ENCODE results near the gene ANKRD9. TPM values are rescaled to one million over a fixed set of nuclear protein-coding genes. Genes with fewer than 3 reads are reported as not detected.

ANKRD9 gene
- total and polyA plus RNA-seq, 2 of the 13 experiments (the other 11 are each of a cell fraction or from before 2014, with no cell fraction given) = 10.0 to 15.0 TPM

GRCh38 chr14:102508774-102509745 is 516 bp downstream of the ANKRD9 start (continued):
- TF ChIP-seq ZNF646 (CRISPR knock-in tag; IDR thresholded peaks at IDR 0.05) (no peak), CHCHD3 (CRISPR knock-in tag; IDR thresholded peaks at IDR 0.05) (peak; percentile 63; the same call in 1 of the 2 replicates), RBM22 (optimal IDR thresholded peaks at IDR 0.05; ENCODE audit: low read length) (no peak), ZNF614 (CRISPR knock-in tag; IDR thresholded peaks at IDR 0.05; ENCODE audit: borderline replicate concordance) (no peak), NFKB2 (CRISPR knock-in tag; IDR thresholded peaks at IDR 0.05; ENCODE audit: borderline replicate concordance) (peak; percentile 51; the same call in 1 of the 2 replicates), ZFP90 (CRISPR knock-in tag; IDR thresholded peaks at IDR 0.05; ENCODE audit: borderline replicate concordance) (0 out of 2 replicates have a peak, but pooled peaks have one; percentile 71), PRDM10 (CRISPR knock-in tag; IDR thresholded peaks at IDR 0.05; ENCODE audit: low read depth) (peak; percentile 11; the same call in 1 of the 2 replicates), ZNF451 (CRISPR knock-in tag; IDR thresholded peaks at IDR 0.05) (peak; percentile 41; the same call in 1 of the 2 replicates), SMAD1 (CRISPR knock-in tag; IDR thresholded peaks at IDR 0.05; ENCODE audit: borderline replicate concordance, low read depth) (peak; percentile 49; the same call in 1 of the 2 replicates), NFKBIZ (CRISPR knock-in tag; IDR thresholded peaks at IDR 0.05) (no peak), TCF7 (IDR thresholded peaks at IDR 0.05; ENCODE audit: low read depth) (no peak), KMT2B (CRISPR knock-in tag; IDR thresholded peaks at IDR 0.05) (0 out of 2 replicates have a peak, but pooled peaks have one; percentile 22)
